ENCODE data around the gene ABLIM1. TPM values are rescaled to one million over a fixed set of nuclear protein-coding genes. Genes with fewer than 3 reads are reported as not detected.

ABLIM1 gene
- total RNA-seq, 1 experiment from 2014 or later: 79.3 TPM

- Histone ChIP-seq H3K4me1 (peaks cover 3% of the 10 kb centered on the region; the same call in 1 of the 2 replicates), H3K4me3 (ENCODE audit: low read depth, low read length) (no peak overlapping the region), H3K9me3 (no peaks in the 10 kb centered on the region), H3K27me3 (replicated peaks; ENCODE audit: control insufficient read depth, insufficient read depth, low read length) (no peaks in the 10 kb centered on the region), H3K36me3 (ENCODE audit: control insufficient read depth, insufficient read depth, low read length) (peaks cover 2% of the 10 kb centered on the region; the same call in 1 of the 2 replicates)
- intact Hi-C loops (cut with micrococcal nuclease; ENCODE audit: unreplicated experiment): loop anchor here (5.0 to 10.0 kb wide), 2 partner anchors 400 to 652 kb away; no protein-coding TSS in a partner anchor
- Mint-ChIP-seq H3K36me3 (ENCODE audit: insufficient read depth, unreplicated experiment) (peaks cover 34% of the 10 kb centered on the region), H3K27me3 (ENCODE audit: insufficient read depth, unreplicated experiment) (no peaks in the 10 kb centered on the region), H3K9me3 (ENCODE audit: unreplicated experiment) (no peaks in the 10 kb centered on the region), H3K4me3 (ENCODE audit: unreplicated experiment) (no peak overlapping the region), H3K4me1 (ENCODE audit: low read depth, unreplicated experiment) (peaks cover 7% of the 10 kb centered on the region), H3K27ac (ENCODE audit: unreplicated experiment) (no peak overlapping the region)
- TF ChIP-seq, protein P1, sequence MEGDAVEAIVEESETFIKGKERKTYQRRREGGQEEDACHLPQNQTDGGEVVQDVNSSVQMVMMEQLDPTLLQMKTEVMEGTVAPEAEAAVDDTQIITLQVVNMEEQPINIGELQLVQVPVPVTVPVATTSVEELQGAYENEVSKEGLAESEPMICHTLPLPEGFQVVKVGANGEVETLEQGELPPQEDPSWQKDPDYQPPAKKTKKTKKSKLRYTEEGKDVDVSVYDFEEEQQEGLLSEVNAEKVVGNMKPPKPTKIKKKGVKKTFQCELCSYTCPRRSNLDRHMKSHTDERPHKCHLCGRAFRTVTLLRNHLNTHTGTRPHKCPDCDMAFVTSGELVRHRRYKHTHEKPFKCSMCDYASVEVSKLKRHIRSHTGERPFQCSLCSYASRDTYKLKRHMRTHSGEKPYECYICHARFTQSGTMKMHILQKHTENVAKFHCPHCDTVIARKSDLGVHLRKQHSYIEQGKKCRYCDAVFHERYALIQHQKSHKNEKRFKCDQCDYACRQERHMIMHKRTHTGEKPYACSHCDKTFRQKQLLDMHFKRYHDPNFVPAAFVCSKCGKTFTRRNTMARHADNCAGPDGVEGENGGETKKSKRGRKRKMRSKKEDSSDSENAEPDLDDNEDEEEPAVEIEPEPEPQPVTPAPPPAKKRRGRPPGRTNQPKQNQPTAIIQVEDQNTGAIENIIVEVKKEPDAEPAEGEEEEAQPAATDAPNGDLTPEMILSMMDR (IDR thresholded peaks at IDR 0.05; ENCODE audit: insufficient read depth in 1 of 2, low read depth in 1 of 2, low read length in 1 of 2, severe bottlenecking in 1 of 2, unreplicated experiment in 1 of 2): no peak
- ChIA-PET CTCF (interaction anchor here (0.8 kb wide), 1 partner anchor 75 kb away, joined by 4 read pairs; no protein-coding TSS in a partner anchor), POLR2A (no interaction called here)
- no TSS peak for BruUV-seq (replicated peaks)
- no peak for DNase-seq
Observed at GRCh38 chr10:114474989-114475388, 183.1 kb downstream of the ABLIM1 start.

- peaks cover 7% of the 10 kb centered on the region for H3K4me1 Mint-ChIP-seq (ENCODE audit: low read depth, unreplicated experiment)
- no peak overlapping the region for H3K4me3 Mint-ChIP-seq (ENCODE audit: unreplicated experiment)
- ChIA-PET POLR2A (no interaction called here), CTCF (interaction anchor here (0.6 kb wide), 1 partner anchor 26 kb away, joined by 5 read pairs; no protein-coding TSS in a partner anchor)
- no peaks in the 10 kb centered on the region for H3K27me3 ChIP-seq (replicated peaks; ENCODE audit: control insufficient read depth, insufficient read depth, low read length)
- intact Hi-C loops (cut with micrococcal nuclease; ENCODE audit: unreplicated experiment): loop anchor here (5.0 to 10.0 kb wide), 2 partner anchors 401 to 654 kb away; no protein-coding TSS in a partner anchor
- TF ChIP-seq, protein P1 (IDR thresholded peaks at IDR 0.05; ENCODE audit: insufficient read depth in 1 of 2, low read depth in 1 of 2, low read length in 1 of 2, severe bottlenecking in 1 of 2, unreplicated experiment in 1 of 2): no peak
- no TSS peak for BruUV-seq (replicated peaks)
- no peaks in the 10 kb centered on the region for H3K27me3 Mint-ChIP-seq (ENCODE audit: insufficient read depth, unreplicated experiment)
- H3K9me3 Mint-ChIP-seq (ENCODE audit: unreplicated experiment): no peaks in the 10 kb centered on the region
- DNase-seq: no peak
- H3K4me3 ChIP-seq (ENCODE audit: low read depth, low read length): no peak overlapping the region
- H3K9me3 ChIP-seq: no peaks in the 10 kb centered on the region
- peak overlapping the region; percentile 52 for H3K27ac Mint-ChIP-seq (ENCODE audit: unreplicated experiment)
- peaks cover 39% of the 10 kb centered on the region for H3K36me3 Mint-ChIP-seq (ENCODE audit: insufficient read depth, unreplicated experiment)
- peaks cover 3% of the 10 kb centered on the region; the same call in 1 of the 2 replicates for H3K4me1 ChIP-seq
- no peaks in the 10 kb centered on the region for H3K36me3 ChIP-seq (ENCODE audit: control insufficient read depth, insufficient read depth, low read length)
Observed at GRCh38 chr10:114473776-114474175, 184.3 kb downstream of the ABLIM1 start.

GRCh38 chr10:114472877-114473253 lies 185.2 kb downstream of the ABLIM1 start:
- no peaks in the 10 kb centered on the region for H3K27me3 ChIP-seq (replicated peaks; ENCODE audit: control insufficient read depth, insufficient read depth, low read length)
- ChIA-PET CTCF (interaction anchor here (2.2 kb wide), 1 partner anchor 75 kb away, joined by 22 read pairs; no protein-coding TSS in a partner anchor), POLR2A (no interaction called here)
- H3K27me3 Mint-ChIP-seq (ENCODE audit: insufficient read depth, unreplicated experiment): no peaks in the 10 kb centered on the region
- TF ChIP-seq, protein P1 (IDR thresholded peaks at IDR 0.05; ENCODE audit: insufficient read depth in 1 of 2, low read depth in 1 of 2, low read length in 1 of 2, severe bottlenecking in 1 of 2, unreplicated experiment in 1 of 2): no peak
- DNase-seq: no peak
- H3K9me3 ChIP-seq: no peaks in the 10 kb centered on the region
- no peak overlapping the region for H3K4me3 Mint-ChIP-seq (ENCODE audit: unreplicated experiment)
- intact Hi-C loops (cut with micrococcal nuclease; ENCODE audit: unreplicated experiment): loop anchor here (5.0 to 10.0 kb wide), 2 partner anchors 402 to 654 kb away; no protein-coding TSS in a partner anchor
- peaks cover 3% of the 10 kb centered on the region; the same call in 1 of the 2 replicates for H3K4me1 ChIP-seq
- BruUV-seq (replicated peaks): no TSS peak
- no peaks in the 10 kb centered on the region for H3K9me3 Mint-ChIP-seq (ENCODE audit: unreplicated experiment)
- H3K27ac Mint-ChIP-seq (ENCODE audit: unreplicated experiment): no peak overlapping the region
- peaks cover 47% of the 10 kb centered on the region for H3K36me3 Mint-ChIP-seq (ENCODE audit: insufficient read depth, unreplicated experiment)
- no peaks in the 10 kb centered on the region for H3K36me3 ChIP-seq (ENCODE audit: control insufficient read depth, insufficient read depth, low read length)
- peaks cover 7% of the 10 kb centered on the region for H3K4me1 Mint-ChIP-seq (ENCODE audit: low read depth, unreplicated experiment)
- H3K4me3 ChIP-seq (ENCODE audit: low read depth, low read length): no peak overlapping the region
